ENCODE data around the gene ERI2.

The ERI2 gene

DNA sequence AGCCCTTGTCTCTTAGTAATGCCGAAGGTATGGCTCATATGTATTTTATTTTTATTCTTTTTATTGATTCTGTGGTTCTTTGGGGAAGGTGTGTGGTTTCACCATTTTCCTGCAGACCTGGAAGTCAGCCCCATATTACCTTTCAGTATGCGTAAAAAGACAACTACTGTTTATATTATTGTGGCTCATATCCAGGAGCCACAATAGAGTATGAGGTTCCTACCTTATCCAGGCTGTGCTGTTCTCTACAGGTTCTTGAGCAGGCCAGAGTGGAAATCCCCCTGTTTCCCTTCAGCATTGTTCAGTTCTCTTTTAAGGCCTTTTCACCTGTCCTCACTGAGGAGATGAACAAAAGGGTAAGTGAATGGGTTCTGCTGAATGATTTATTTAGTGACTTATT, 33.2 kb upstream of the ERI2 start:
- no peak for DNase-seq
- ChIA-PET CTCF (no interaction called here), POLR2A (no interaction called here)

DNA sequence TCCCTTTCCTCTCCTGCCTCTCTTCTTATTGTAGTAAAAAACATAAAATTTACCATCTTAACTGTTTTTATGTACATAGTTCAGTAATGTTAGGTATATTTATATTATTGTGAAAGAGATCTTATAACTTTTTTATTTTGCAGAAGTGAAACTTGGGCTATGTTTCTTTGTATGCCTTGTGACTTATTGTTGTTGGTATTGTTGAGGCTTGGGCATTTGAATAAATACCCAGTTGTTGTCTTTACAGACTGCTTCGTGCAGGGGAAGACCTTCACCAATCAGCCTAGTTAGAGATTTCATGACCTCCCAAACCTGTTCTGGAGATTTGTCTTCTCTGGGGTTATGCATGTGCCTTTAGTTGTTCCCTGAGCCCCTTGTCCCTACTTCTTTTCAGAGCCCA, 32.0 kb upstream of the ERI2 start:
- peaks cover 34 to 77% (median 61%) of the 10 kb centered on the region in 4 experiments for H3K36me3 ChIP-seq (ENCODE audit: control insufficient read depth in 4 of 4, insufficient read depth in 4 of 4, low read length in 3 of 4)
- no CpG with 5 or more reads among the region's 1 CpG for WGBS (ENCODE audit: insufficient coverage)
- peaks cover 2 to 32% (median 12%) of the 10 kb centered on the region in 5 experiments for H3K9me3 ChIP-seq (ENCODE audit: control extremely low read depth in 1 of 5, control insufficient read depth in 4 of 5, insufficient read depth in 2 of 5, low read depth in 1 of 5, low read length in 4 of 5)
- H3K4me3 ChIP-seq (ENCODE audit: control insufficient read depth in 1 of 7, extremely low read depth in 1 of 7, insufficient read depth in 4 of 7, low read depth in 2 of 7, low read length in 6 of 7), result no peak overlapping the region
- POLR2A ChIA-PET, result no interaction called here
- no peaks in the 10 kb centered on the region for H3K27me3 ChIP-seq (replicated peaks in 2 of 5; ENCODE audit: control insufficient read depth in 4 of 5, insufficient read depth in 5 of 5, low read length in 4 of 5)
- no peak overlapping the region for H3K27ac ChIP-seq (ENCODE audit: insufficient read depth in 1 of 2, low read depth in 1 of 2, low read length in 2 of 2, poor library complexity in 1 of 2, severe bottlenecking in 2 of 2)
- CTCF ChIA-PET, result interaction anchor here (1.2 to 1.5 kb wide), 2 partner anchors 10 to 40 kb away, joined by 3 to 4 read pairs; no protein-coding TSS in a partner anchor
- H3K4me1 ChIP-seq (ENCODE audit: control extremely low read depth in 1 of 4, control insufficient read depth in 4 of 4, insufficient read depth in 4 of 4, low read length in 3 of 4), result peaks cover 0 to 7% (median 2%) of the 10 kb centered on the region in 4 experiments
- no peak for DNase-seq

More for the DNA sequence above, 33.2 kb upstream of the ERI2 start:
- Histone ChIP-seq H3K4me1 (ENCODE audit: control extremely low read depth in 1 of 4, control insufficient read depth in 4 of 4, insufficient read depth in 4 of 4, low read length in 3 of 4) (peaks cover 10 to 20% (median 14%) of the 10 kb centered on the region in 4 experiments), H3K27me3 (replicated peaks in 2 of 5; ENCODE audit: control insufficient read depth in 4 of 5, insufficient read depth in 5 of 5, low read length in 4 of 5) (no peaks in the 10 kb centered on the region), H3K9me3 (ENCODE audit: control extremely low read depth in 1 of 5, control insufficient read depth in 4 of 5, insufficient read depth in 2 of 5, low read depth in 1 of 5, low read length in 4 of 5) (peaks cover 2 to 25% (median 12%) of the 10 kb centered on the region in 5 experiments), H3K4me3 (ENCODE audit: control insufficient read depth in 1 of 7, extremely low read depth in 1 of 7, insufficient read depth in 4 of 7, low read depth in 2 of 7, low read length in 6 of 7) (no peak overlapping the region), H3K36me3 (ENCODE audit: control insufficient read depth in 4 of 4, insufficient read depth in 4 of 4, low read length in 3 of 4) (peaks cover 28 to 72% (median 49%) of the 10 kb centered on the region in 4 experiments), H3K27ac (ENCODE audit: insufficient read depth in 1 of 2, low read depth in 1 of 2, low read length in 2 of 2, poor library complexity in 1 of 2, severe bottlenecking in 2 of 2) (no peak overlapping the region)
- whole genome bisulfite sequencing (ENCODE audit: insufficient coverage), result no CpG with 5 or more reads among the region's 2 CpGs

DNA sequence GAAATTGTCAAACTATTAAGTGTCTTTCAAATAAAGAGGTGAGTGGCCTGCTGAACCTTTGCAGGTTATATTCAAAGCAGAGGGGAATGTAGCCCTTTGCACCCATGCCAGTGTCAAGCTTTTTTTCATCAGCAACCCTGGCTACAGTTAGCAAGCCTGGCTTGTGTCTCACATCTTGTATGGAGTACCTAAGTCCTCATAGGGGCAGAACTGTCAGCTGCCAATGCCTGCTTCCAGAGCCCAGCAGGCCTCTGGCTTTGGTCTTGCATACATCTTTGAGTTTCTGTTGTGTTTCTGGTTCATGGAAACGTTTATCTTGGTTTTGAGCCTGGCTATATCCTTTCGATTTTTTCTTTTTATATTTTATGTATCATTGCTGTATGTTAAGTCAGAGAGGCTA, 26.8 kb upstream of the ERI2 start:
- WGBS (ENCODE audit: insufficient coverage), result no CpG with 5 or more reads among the region's 2 CpGs
- Histone ChIP-seq H3K27me3 (replicated peaks in 2 of 5; ENCODE audit: control insufficient read depth in 4 of 5, insufficient read depth in 5 of 5, low read length in 4 of 5) (no peaks in the 10 kb centered on the region), H3K36me3 (ENCODE audit: control insufficient read depth in 4 of 4, insufficient read depth in 4 of 4, low read length in 3 of 4) (peaks cover 31 to 91% (median 64%) of the 10 kb centered on the region in 4 experiments), H3K4me3 (ENCODE audit: control insufficient read depth in 1 of 7, extremely low read depth in 1 of 7, insufficient read depth in 4 of 7, low read depth in 2 of 7, low read length in 6 of 7) (no peak overlapping the region), H3K9me3 (ENCODE audit: control extremely low read depth in 1 of 5, control insufficient read depth in 4 of 5, insufficient read depth in 2 of 5, low read depth in 1 of 5, low read length in 4 of 5) (peaks cover 2 to 32% (median 12%) of the 10 kb centered on the region in 5 experiments), H3K27ac (ENCODE audit: insufficient read depth in 1 of 2, low read depth in 1 of 2, low read length in 2 of 2, poor library complexity in 1 of 2, severe bottlenecking in 2 of 2) (no peak overlapping the region), H3K4me1 (ENCODE audit: control extremely low read depth in 1 of 4, control insufficient read depth in 4 of 4, insufficient read depth in 4 of 4, low read length in 3 of 4) (no peaks in the 10 kb centered on the region)
- DNase-seq, result no peak
- ChIA-PET CTCF (interaction anchor here (1.3 to 1.5 kb wide), 3 partner anchors 9 to 26 kb away, joined by 3 to 5 read pairs (median 4); partner anchors contain the start of genes ERI2 and REXO5), POLR2A (no interaction called here)

DNA sequence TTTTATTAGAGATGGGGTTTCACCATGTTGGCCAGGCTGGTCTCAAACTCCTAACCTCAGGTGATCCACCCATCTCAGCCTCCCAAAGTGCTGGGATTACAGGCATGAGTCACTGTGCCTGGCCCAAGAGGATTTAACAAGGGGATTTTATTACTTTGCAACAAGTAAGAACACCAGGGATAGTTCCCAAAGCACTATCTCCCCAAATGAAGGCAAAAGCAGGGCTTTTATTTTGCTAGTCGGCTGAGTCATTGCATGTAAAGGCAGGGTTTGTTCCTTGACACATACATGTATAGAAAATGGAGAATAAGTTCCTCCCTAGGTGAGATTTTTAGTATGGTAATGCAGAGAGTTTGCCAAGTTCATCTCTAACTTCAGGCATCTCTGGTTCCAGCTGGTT, 24.1 kb upstream of the ERI2 start:
- Histone ChIP-seq H3K4me3 (ENCODE audit: control insufficient read depth in 1 of 7, extremely low read depth in 1 of 7, insufficient read depth in 4 of 7, low read depth in 2 of 7, low read length in 6 of 7) (no peak overlapping the region), H3K27me3 (replicated peaks in 2 of 5; ENCODE audit: control insufficient read depth in 4 of 5, insufficient read depth in 5 of 5, low read length in 4 of 5) (no peaks in the 10 kb centered on the region), H3K27ac (ENCODE audit: insufficient read depth in 1 of 2, low read depth in 1 of 2, low read length in 2 of 2, poor library complexity in 1 of 2, severe bottlenecking in 2 of 2) (no peak overlapping the region), H3K36me3 (ENCODE audit: control insufficient read depth in 4 of 4, insufficient read depth in 4 of 4, low read length in 3 of 4) (peaks cover 21 to 83% (median 57%) of the 10 kb centered on the region in 4 experiments), H3K9me3 (ENCODE audit: control extremely low read depth in 1 of 5, control insufficient read depth in 4 of 5, insufficient read depth in 2 of 5, low read depth in 1 of 5, low read length in 4 of 5) (peaks cover 0 to 16% (median 3%) of the 10 kb centered on the region in 5 experiments), H3K4me1 (ENCODE audit: control extremely low read depth in 1 of 4, control insufficient read depth in 4 of 4, insufficient read depth in 4 of 4, low read length in 3 of 4) (peaks cover 0 to 9% (median 3%) of the 10 kb centered on the region in 4 experiments)
- DNase-seq, result no peak
- CTCF ChIA-PET, result no interaction called here
- POLR2A ChIA-PET, result no interaction called here
- WGBS (ENCODE audit: insufficient coverage), result 88% methylated on average over 1 of the region's 1 CpG

DNA sequence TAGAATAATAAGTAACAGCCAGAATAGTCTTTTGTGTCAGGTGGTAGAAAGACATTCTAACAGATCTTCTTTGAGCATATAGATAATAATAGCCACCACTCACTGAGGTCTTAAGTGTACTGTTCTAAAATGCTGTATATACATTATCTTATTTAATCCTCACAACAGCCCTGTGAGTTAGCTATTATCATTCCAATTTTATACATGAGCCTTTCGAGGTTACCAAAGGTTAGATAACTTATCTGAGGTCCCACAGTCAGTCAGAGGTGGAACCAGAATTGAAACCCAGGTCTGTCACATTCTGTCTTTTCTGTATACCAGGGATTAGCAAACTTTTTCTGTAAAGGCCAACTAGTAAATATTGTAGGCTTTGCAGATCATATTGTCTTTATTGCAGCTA, 23.3 kb upstream of the ERI2 start:
- H3K36me3 ChIP-seq (ENCODE audit: control insufficient read depth in 4 of 4, insufficient read depth in 4 of 4, low read length in 3 of 4), result peaks cover 17 to 80% (median 55%) of the 10 kb centered on the region in 4 experiments
- H3K4me3 ChIP-seq (ENCODE audit: control insufficient read depth in 1 of 7, extremely low read depth in 1 of 7, insufficient read depth in 4 of 7, low read depth in 2 of 7, low read length in 6 of 7), result no peak overlapping the region
- no peaks in the 10 kb centered on the region for H3K27me3 ChIP-seq (replicated peaks in 2 of 5; ENCODE audit: control insufficient read depth in 4 of 5, insufficient read depth in 5 of 5, low read length in 4 of 5)
- peak overlapping the region in 1 of 2 experiments; percentile 22 for H3K27ac ChIP-seq (ENCODE audit: insufficient read depth in 1 of 2, low read depth in 1 of 2, low read length in 2 of 2, poor library complexity in 1 of 2, severe bottlenecking in 2 of 2)
- DNase-seq, result no peak
- 71% methylated on average over 1 of the region's 1 CpG for WGBS (ENCODE audit: insufficient coverage)
- peaks cover 0 to 9% (median 4%) of the 10 kb centered on the region in 4 experiments for H3K4me1 ChIP-seq (ENCODE audit: control extremely low read depth in 1 of 4, control insufficient read depth in 4 of 4, insufficient read depth in 4 of 4, low read length in 3 of 4)
- POLR2A ChIA-PET, result no interaction called here
- peaks cover 0 to 7% (median 2%) of the 10 kb centered on the region in 5 experiments for H3K9me3 ChIP-seq (ENCODE audit: control extremely low read depth in 1 of 5, control insufficient read depth in 4 of 5, insufficient read depth in 2 of 5, low read depth in 1 of 5, low read length in 4 of 5)
- CTCF ChIA-PET, result interaction anchor here (1.3 kb wide), 1 partner anchor 13 kb away, joined by 3 read pairs; no protein-coding TSS in a partner anchor

DNA sequence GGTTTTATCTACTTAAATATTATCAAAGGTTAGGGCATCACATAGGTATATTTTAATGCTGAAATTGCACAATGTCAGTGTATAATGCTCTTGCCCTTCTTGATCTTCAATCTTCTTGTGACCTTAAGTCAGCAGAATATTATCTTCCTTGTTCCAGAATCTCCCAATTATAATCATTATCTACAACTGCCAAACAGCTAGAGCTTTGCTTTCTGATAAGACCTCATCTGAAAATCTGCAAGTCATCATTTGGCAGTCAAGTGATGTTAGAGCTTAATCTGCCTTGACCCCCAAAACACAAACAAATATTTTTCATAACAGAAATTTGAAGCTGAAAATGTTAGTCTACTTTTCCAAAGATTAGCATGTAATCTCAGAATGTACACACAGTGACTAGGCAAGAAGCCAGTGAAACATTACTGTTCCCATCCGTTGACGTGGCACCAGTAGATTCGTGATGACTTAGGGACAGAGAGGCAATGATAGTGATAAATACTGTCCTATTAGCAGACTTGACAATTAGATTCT, 19.8 kb upstream of the ERI2 start:
- ChIA-PET POLR2A (interaction anchor here (0.9 kb wide), 1 partner anchor 18 kb away, joined by 3 read pairs; no protein-coding TSS in a partner anchor), CTCF (interaction anchor here (0.7 to 3.7 kb wide), 5 partner anchors 12 to 27 kb away, joined by 4 to 18 read pairs (median 4); partner anchors contain the start of genes ERI2 and REXO5)
- Histone ChIP-seq H3K27me3 (replicated peaks in 2 of 5; ENCODE audit: control insufficient read depth in 4 of 5, insufficient read depth in 5 of 5, low read length in 4 of 5) (no peaks in the 10 kb centered on the region), H3K27ac (ENCODE audit: insufficient read depth in 1 of 2, low read depth in 1 of 2, low read length in 2 of 2, poor library complexity in 1 of 2, severe bottlenecking in 2 of 2) (peak overlapping the region in 1 of 2 experiments; percentile 67), H3K9me3 (ENCODE audit: control extremely low read depth in 1 of 5, control insufficient read depth in 4 of 5, insufficient read depth in 2 of 5, low read depth in 1 of 5, low read length in 4 of 5) (no peaks in the 10 kb centered on the region), H3K36me3 (ENCODE audit: control insufficient read depth in 4 of 4, insufficient read depth in 4 of 4, low read length in 3 of 4) (peaks cover 13 to 67% (median 33%) of the 10 kb centered on the region in 4 experiments), H3K4me3 (ENCODE audit: control insufficient read depth in 1 of 7, extremely low read depth in 1 of 7, insufficient read depth in 4 of 7, low read depth in 2 of 7, low read length in 6 of 7) (no peak overlapping the region), H3K4me1 (ENCODE audit: control extremely low read depth in 1 of 4, control insufficient read depth in 4 of 4, insufficient read depth in 4 of 4, low read length in 3 of 4) (peaks cover 17 to 35% (median 25%) of the 10 kb centered on the region in 4 experiments)
- peak; percentile 25 to 78 (median 59) for DNase-seq
- whole genome bisulfite sequencing (ENCODE audit: insufficient coverage), result 51% methylated on average over 3 of the region's 3 CpGs

All from common myeloid progenitor, CD34-positive (primary cell).